ENCODE data around the gene SHROOM3.
"Not testable (repeated sequence)": the region's sequence is repeated elsewhere in the genome, so short reads cannot be mapped to it uniquely, and the experiment has no call there.

SHROOM3 gene

DNA sequence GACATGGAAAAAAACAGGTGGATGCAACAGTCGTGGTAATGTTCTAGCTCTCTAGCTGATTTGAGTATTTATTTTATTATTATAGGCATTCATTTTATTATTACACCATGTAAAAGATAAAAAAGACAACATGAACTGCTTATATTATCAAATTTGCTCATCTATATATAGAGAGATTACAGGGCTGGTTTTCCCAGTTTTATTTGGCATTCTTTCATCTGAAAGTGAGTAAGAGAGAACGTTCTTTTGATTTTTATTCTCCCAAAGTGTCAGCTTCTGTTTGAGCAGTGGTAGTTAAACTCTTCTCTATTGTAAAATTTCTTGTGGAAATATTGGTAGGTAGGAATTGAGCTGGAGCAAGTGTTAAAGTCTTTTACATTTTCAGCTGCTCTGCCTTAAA lies 283.0 kb downstream of the SHROOM3 start:
- TF ChIP-seq ZFP30 (CRISPR knock-in tag; IDR thresholded peaks at IDR 0.05) = no peak
- no peak for TF ChIP-seq GLIS3 (CRISPR knock-in tag; IDR thresholded peaks at IDR 0.05)
- no peak for TF ChIP-seq ZNF8 (CRISPR knock-in tag; IDR thresholded peaks at IDR 0.05)
- no peak for TF ChIP-seq ZNF565 (CRISPR knock-in tag; conservative IDR thresholded peaks at IDR 0.05; ENCODE audit: low read depth)
- no peak for TF ChIP-seq PPARA (CRISPR knock-in tag; IDR thresholded peaks at IDR 0.05; ENCODE audit: borderline replicate concordance)
- TF ChIP-seq ISL1 (CRISPR knock-in tag; IDR thresholded peaks at IDR 0.05) = no peak
- no peak for TF ChIP-seq TOX (CRISPR knock-in tag; IDR thresholded peaks at IDR 0.05; ENCODE audit: borderline replicate concordance)
- TF ChIP-seq ZFP3 (CRISPR knock-in tag; IDR thresholded peaks at IDR 0.05) = no peak
- TF ChIP-seq RARB (CRISPR knock-in tag; IDR thresholded peaks at IDR 0.05) = no peak
- TF ChIP-seq, protein P1, sequence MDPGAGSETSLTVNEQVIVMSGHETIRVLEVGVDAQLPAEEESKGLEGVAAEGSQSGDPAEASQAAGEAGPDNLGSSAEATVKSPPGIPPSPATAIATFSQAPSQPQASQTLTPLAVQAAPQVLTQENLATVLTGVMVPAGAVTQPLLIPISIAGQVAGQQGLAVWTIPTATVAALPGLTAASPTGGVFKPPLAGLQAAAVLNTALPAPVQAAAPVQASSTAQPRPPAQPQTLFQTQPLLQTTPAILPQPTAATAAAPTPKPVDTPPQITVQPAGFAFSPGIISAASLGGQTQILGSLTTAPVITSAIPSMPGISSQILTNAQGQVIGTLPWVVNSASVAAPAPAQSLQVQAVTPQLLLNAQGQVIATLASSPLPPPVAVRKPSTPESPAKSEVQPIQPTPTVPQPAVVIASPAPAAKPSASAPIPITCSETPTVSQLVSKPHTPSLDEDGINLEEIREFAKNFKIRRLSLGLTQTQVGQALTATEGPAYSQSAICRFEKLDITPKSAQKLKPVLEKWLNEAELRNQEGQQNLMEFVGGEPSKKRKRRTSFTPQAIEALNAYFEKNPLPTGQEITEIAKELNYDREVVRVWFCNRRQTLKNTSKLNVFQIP (CRISPR knock-in tag; IDR thresholded peaks at IDR 0.05; ENCODE audit: borderline replicate concordance, low read depth) = no peak
- TF ChIP-seq, protein P2, sequence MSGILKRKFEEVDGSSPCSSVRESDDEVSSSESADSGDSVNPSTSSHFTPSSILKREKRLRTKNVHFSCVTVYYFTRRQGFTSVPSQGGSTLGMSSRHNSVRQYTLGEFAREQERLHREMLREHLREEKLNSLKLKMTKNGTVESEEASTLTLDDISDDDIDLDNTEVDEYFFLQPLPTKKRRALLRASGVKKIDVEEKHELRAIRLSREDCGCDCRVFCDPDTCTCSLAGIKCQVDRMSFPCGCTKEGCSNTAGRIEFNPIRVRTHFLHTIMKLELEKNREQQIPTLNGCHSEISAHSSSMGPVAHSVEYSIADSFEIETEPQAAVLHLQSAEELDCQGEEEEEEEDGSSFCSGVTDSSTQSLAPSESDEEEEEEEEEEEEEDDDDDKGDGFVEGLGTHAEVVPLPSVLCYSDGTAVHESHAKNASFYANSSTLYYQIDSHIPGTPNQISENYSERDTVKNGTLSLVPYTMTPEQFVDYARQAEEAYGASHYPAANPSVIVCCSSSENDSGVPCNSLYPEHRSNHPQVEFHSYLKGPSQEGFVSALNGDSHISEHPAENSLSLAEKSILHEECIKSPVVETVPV (CRISPR knock-in tag; IDR thresholded peaks at IDR 0.05) = no peak
- no peak for TF ChIP-seq ZNF70 (CRISPR knock-in tag; IDR thresholded peaks at IDR 0.05)
- no peak for TF ChIP-seq ESRRG (CRISPR knock-in tag; IDR thresholded peaks at IDR 0.05)
- no peak for TF ChIP-seq ZC3H10 (CRISPR knock-in tag; IDR thresholded peaks at IDR 0.05)
- TF ChIP-seq SNAI2 (CRISPR knock-in tag; IDR thresholded peaks at IDR 0.05) = no peak
- TF ChIP-seq CSDC2 (CRISPR knock-in tag; IDR thresholded peaks at IDR 0.05) = no peak
- TF ChIP-seq BACH2 (CRISPR knock-in tag; IDR thresholded peaks at IDR 0.05; ENCODE audit: borderline replicate concordance) = no peak
- no peak for TF ChIP-seq OSR1 (CRISPR knock-in tag; IDR thresholded peaks at IDR 0.05)
- TF ChIP-seq, protein P3, sequence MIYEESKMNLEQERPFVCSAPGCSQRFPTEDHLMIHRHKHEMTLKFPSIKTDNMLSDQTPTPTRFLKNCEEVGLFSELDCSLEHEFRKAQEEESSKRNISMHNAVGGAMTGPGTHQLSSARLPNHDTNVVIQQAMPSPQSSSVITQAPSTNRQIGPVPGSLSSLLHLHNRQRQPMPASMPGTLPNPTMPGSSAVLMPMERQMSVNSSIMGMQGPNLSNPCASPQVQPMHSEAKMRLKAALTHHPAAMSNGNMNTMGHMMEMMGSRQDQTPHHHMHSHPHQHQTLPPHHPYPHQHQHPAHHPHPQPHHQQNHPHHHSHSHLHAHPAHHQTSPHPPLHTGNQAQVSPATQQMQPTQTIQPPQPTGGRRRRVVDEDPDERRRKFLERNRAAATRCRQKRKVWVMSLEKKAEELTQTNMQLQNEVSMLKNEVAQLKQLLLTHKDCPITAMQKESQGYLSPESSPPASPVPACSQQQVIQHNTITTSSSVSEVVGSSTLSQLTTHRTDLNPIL (CRISPR knock-in tag; IDR thresholded peaks at IDR 0.05; ENCODE audit: low read depth) = no peak
- no peak for ATAC-seq

DNA sequence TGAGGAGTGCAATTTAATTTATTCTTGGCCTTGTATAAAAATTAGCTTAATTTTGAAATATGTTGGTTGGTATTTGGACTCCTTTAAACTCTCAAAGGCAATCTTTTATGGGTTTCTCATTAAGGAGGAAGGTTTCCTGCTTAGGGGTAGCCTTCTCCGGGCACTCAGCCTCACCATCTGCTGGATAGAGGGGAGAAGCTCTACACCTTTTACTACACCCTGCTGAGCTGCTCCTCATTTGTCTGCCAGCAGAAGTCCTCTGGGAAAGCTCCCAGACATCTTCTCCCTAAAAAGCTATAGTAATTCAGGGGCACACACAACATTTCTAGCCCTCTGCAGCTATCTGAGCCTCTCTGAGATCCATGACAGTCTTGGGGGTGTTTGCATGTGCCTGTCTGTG lies 283.8 kb downstream of the SHROOM3 start:
- TF ChIP-seq, protein P4, sequence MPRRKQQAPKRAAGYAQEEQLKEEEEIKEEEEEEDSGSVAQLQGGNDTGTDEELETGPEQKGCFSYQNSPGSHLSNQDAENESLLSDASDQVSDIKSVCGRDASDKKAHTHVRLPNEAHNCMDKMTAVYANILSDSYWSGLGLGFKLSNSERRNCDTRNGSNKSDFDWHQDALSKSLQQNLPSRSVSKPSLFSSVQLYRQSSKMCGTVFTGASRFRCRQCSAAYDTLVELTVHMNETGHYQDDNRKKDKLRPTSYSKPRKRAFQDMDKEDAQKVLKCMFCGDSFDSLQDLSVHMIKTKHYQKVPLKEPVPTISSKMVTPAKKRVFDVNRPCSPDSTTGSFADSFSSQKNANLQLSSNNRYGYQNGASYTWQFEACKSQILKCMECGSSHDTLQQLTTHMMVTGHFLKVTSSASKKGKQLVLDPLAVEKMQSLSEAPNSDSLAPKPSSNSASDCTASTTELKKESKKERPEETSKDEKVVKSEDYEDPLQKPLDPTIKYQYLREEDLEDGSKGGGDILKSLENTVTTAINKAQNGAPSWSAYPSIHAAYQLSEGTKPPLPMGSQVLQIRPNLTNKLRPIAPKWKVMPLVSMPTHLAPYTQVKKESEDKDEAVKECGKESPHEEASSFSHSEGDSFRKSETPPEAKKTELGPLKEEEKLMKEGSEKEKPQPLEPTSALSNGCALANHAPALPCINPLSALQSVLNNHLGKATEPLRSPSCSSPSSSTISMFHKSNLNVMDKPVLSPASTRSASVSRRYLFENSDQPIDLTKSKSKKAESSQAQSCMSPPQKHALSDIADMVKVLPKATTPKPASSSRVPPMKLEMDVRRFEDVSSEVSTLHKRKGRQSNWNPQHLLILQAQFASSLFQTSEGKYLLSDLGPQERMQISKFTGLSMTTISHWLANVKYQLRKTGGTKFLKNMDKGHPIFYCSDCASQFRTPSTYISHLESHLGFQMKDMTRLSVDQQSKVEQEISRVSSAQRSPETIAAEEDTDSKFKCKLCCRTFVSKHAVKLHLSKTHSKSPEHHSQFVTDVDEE (CRISPR knock-in tag; IDR thresholded peaks at IDR 0.05) = no peak
- no peak for ATAC-seq

DNA sequence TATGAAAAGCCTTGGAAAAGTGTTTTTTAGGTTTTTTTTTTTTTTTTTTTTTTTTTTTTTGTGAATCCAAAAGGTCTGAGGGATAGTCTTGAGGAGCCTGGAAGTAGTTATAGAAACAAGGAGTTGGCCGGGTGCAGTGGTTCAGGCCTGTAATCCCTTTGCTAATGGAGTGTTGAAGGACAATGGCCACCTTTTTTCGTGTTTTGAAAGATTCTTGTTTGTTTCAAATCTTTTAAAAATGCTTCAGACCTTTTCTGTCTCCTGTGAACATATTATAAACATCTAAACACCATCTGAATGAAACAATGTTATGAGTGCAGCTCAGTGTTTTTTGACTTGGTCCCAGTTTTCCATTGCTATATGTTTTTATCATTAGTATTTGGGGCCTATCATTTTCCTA lies 285.1 kb downstream of the SHROOM3 start:
- ATAC-seq = no peak
- TF ChIP-seq TCF4 (CRISPR knock-in tag; IDR thresholded peaks at IDR 0.05; ENCODE audit: borderline replicate concordance) (no peak), ZNF70 (CRISPR knock-in tag; IDR thresholded peaks at IDR 0.05) (no peak), ZNF565 (CRISPR knock-in tag; conservative IDR thresholded peaks at IDR 0.05; ENCODE audit: low read depth) (no peak)

DNA sequence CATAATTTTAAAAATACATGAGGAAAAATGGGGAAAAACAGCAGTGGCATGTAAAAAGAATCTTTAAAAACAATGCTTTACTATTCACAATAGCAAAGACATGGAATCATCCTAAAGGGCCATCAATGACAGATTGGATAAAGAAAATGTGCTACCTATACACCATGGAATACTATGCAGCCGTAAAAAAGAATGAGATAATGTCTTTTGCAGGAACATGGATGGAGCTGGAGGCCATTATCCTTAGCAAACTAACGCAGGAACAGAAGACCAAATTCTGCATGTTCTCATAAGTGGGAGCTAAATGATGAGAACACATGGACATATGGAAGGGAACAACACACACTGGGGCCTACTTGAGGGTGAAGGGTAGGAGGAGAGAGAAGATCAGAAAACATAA lies 287.1 kb downstream of the SHROOM3 start:
- ATAC-seq = not testable (repeated sequence)

DNA sequence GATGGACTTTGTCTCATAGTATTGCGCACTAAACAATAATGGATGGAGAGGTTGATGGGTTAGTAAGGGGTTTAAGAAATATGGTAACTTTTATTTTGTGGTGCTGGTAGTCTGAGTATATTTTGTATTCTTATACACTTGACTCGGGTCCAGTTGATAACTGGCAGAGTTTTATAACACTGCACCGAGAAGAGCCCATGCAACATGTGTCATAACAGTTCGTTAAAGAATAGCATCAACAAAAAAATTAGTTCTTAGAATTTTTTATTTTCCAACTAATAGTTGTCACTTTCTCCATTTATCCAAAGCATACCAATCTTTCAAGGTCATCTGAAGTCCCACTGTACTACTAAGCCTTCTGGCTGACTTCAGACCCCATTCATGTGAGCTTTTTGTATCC lies 287.8 kb downstream of the SHROOM3 start:
- no peak for ATAC-seq
- TF ChIP-seq TOX (CRISPR knock-in tag; IDR thresholded peaks at IDR 0.05; ENCODE audit: borderline replicate concordance) (no peak), ZFP30 (CRISPR knock-in tag; IDR thresholded peaks at IDR 0.05) (no peak), ZNF8 (CRISPR knock-in tag; IDR thresholded peaks at IDR 0.05) (no peak), CSDC2 (CRISPR knock-in tag; IDR thresholded peaks at IDR 0.05) (no peak), OSR1 (CRISPR knock-in tag; IDR thresholded peaks at IDR 0.05) (no peak), ZNF565 (CRISPR knock-in tag; conservative IDR thresholded peaks at IDR 0.05; ENCODE audit: low read depth) (no peak), PPARA (CRISPR knock-in tag; IDR thresholded peaks at IDR 0.05; ENCODE audit: borderline replicate concordance) (no peak), ZNF70 (CRISPR knock-in tag; IDR thresholded peaks at IDR 0.05) (no peak), ESRRG (CRISPR knock-in tag; IDR thresholded peaks at IDR 0.05) (no peak), TCF4 (CRISPR knock-in tag; IDR thresholded peaks at IDR 0.05; ENCODE audit: borderline replicate concordance) (no peak), RARB (CRISPR knock-in tag; IDR thresholded peaks at IDR 0.05) (no peak), ZC3H10 (CRISPR knock-in tag; IDR thresholded peaks at IDR 0.05) (no peak), ZFP3 (CRISPR knock-in tag; IDR thresholded peaks at IDR 0.05) (no peak), ISL1 (CRISPR knock-in tag; IDR thresholded peaks at IDR 0.05) (no peak), GLIS3 (CRISPR knock-in tag; IDR thresholded peaks at IDR 0.05) (no peak)
- TF ChIP-seq, protein P3 (CRISPR knock-in tag; IDR thresholded peaks at IDR 0.05; ENCODE audit: low read depth) = no peak
- TF ChIP-seq, protein P2 (CRISPR knock-in tag; IDR thresholded peaks at IDR 0.05) = no peak
- TF ChIP-seq, protein P1 (CRISPR knock-in tag; IDR thresholded peaks at IDR 0.05; ENCODE audit: borderline replicate concordance, low read depth) = no peak
